Gastrocnemius medialis (tissue), 4 donors: ENCODE measurements around the gene MKNK2.
A peak's percentile ranks its signal among the peaks of the same experiment; 100 is the strongest.

ENCODE experiments used
- CTCF ChIP-seq, 5 experiments: fragments of 450-650 bp in 3 of 5; fragments of 200-600 bp in 2 of 5; sonication (generic) in 2 of 5; IDR thresholded peaks in 4 of 5; conservative IDR thresholded peaks in 1 of 5; 1 replicate in 4 of 5; 2 replicates in 1 of 5; pipeline ENCODE4 v1.5.1; 2016 to 2019; ENCODE audit warnings: antibody characterized with exemption in 5 of 5, mild to moderate bottlenecking in 3 of 5, moderate library complexity in 3 of 5
- POLR2A ChIP-seq, 2 donors: fragments of 450-650 bp; IDR thresholded peaks; one replicate each; pipeline ENCODE4 v1.6.1; 2017; ENCODE audit warnings: antibody characterized with exemption in 2 of 2, mild to moderate bottlenecking in 2 of 2, moderate library complexity in 2 of 2

DNA sequence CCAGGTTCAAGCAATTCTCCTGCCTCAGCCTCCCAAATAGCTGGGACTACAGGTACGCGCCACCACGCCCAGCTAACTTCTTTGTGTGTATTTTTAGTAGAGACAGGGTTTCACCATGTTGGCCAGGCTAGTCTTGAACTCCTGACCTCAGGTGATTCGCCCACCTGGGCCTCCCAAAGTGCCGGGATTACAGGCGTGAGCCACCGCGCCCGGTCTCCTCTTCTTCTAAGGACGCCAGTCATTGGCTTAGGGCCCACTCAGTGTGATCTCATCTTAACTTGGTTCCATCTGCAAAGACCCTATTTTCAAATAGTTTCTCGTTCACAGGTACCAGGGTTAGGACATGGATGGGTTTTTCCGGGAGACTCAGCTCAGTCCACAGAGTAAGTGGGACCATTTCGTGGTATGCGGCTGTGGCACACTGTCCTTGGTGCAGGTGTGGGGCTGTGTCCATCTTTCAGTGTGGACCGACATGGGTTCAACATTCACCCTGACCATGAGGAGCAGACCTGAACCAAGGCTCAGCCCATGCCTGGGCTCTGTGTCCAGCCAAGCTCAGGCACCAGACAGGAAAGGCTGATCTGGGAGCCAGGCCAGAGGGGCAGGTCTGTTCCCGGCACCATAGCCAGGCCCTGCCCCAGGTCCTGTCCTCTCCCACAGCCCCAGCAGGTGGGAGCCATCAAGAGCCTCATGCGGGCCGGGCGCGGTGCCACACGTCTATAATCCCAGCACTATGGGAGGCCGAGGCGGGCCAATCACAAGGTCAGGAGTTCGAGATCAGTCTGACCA lies 2.8 kb upstream of the MKNK2 start:
- TF ChIP-seq CTCF (IDR thresholded peaks at IDR 0.05 in 4 of 5, conservative IDR thresholded peaks at IDR 0.05 in 1 of 5) (no peak), POLR2A (IDR thresholded peaks at IDR 0.05) (peak in 1 of 2 donors; percentile 38)
